Activated CD4-positive, CD25-positive, alpha-beta regulatory T cell treated with anti-CD3 and anti-CD28 coated beads, Interleukin-2, amount 50 U/mL, for 24 hours (primary cell): Measurements from ENCODE around the gene AZI2.

Experiments
- ATAC-seq, 2 donors: fragments of 150-1000 bp; cut with Tn5 transposase; one replicate each; pipeline ENCODE4 v1.10.0; 2021; ENCODE audit warnings: mild to moderate bottlenecking in 1 of 2, moderate library complexity in 1 of 2

Gene AZI2

GRCh38 chr3:28348629-28349468 is at the start of gene AZI2, which contains the start of gene ZCWPW2:
Gene AZI2, minus strand, starts transcription at chr3:28348824. Its CDS starts 8,207 bp downstream, at chr3:28340617.
Gene ZCWPW2, plus strand, starts transcription at chr3:28348721. Its CDS starts 64,348 bp downstream, at chr3:28413069.
- ATAC-seq: peak; percentile 94 to 95

GRCh38 chr3:28388978-28389377 is 40.4 kb upstream of the AZI2 start:
- no peak for ATAC-seq

- ATAC-seq: no peak
These were observed 37.4 kb upstream of the AZI2 start for GRCh38 chr3:28386049-28386448.

GRCh38 chr3:28376424-28376823 is 27.8 kb upstream of the AZI2 start:
- ATAC-seq: no peak

GRCh38 chr3:28349469-28350000 is 911 bp upstream of the AZI2 start:
- ATAC-seq: peak in 1 of 2 donors; percentile 3

GRCh38 chr3:28348265-28348628 is 377 bp downstream of the AZI2 start:
- ATAC-seq: peak; percentile 71 to 74

GRCh38 chr3:28347374-28348264 is 1.0 kb downstream of the AZI2 start:
- no peak for ATAC-seq

- ATAC-seq: no peak
These were observed 2.9 kb downstream of the AZI2 start for GRCh38 chr3:28345690-28346089.

- ATAC-seq: no peak
These were observed 5.5 kb downstream of the AZI2 start for GRCh38 chr3:28343144-28343543.

GRCh38 chr3:28337230-28337629 is 11.4 kb downstream of the AZI2 start:
- no peak for ATAC-seq

- ATAC-seq: no peak
These were observed 13.4 kb downstream of the AZI2 start for GRCh38 chr3:28335246-28335645.

GRCh38 chr3:28334552-28334951 is 14.1 kb downstream of the AZI2 start:
- no peak for ATAC-seq

GRCh38 chr3:28328188-28329151 is 20.2 kb downstream of the AZI2 start:
- no peak for ATAC-seq

GRCh38 chr3:28326458-28326926 is 22.1 kb downstream of the AZI2 start:
- ATAC-seq: peak; percentile 81 to 82

- ATAC-seq: no peak
These were observed 26.2 kb downstream of the AZI2 start for GRCh38 chr3:28322464-28322863.

- no peak for ATAC-seq
These were observed 27.6 kb downstream of the AZI2 start for GRCh38 chr3:28320981-28321380.

- ATAC-seq: peak; percentile 85 to 91
These were observed 31.1 kb downstream of the AZI2 start for GRCh38 chr3:28317438-28318022.

- ATAC-seq: no peak
These were observed 32.4 kb downstream of the AZI2 start for GRCh38 chr3:28316226-28316625.

GRCh38 chr3:28315711-28316110 is 32.9 kb downstream of the AZI2 start:
- ATAC-seq: no peak

- ATAC-seq: no peak
These were observed 40.4 kb downstream of the AZI2 start for GRCh38 chr3:28308196-28308595.

GRCh38 chr3:28301688-28302087 is 46.9 kb downstream of the AZI2 start:
- ATAC-seq: no peak
